Heart left ventricle (tissue), 16 donors: ENCODE measurements around the gene TUBA4B. TPM values are rescaled to one million over a fixed set of nuclear protein-coding genes. Genes with fewer than 3 reads are reported as not detected.

Experiments
- ATAC-seq, 4 donors: fragments of 200-7000 bp; cut with Tn5 transposase; one replicate each; pipeline ENCODE4 v1.9.1; 2020 to 2022; ENCODE audit warnings: moderate library complexity in 4 of 4, mild to moderate bottlenecking in 3 of 4, moderate number of reproducible peaks in 1 of 4
- DNase-seq, 5 donors: peaks; one replicate each; pipeline ENCODE4 v3.0.0-alpha.2; 2020
- H3K27ac ChIP-seq, 12 donors: fragments of 200-600 bp; sonication (generic) in 4 of 12; one replicate each; pipeline versions ENCODE4 v1.5.0 to v1.8.0; 2016 to 2022; ENCODE audit warnings: mild to moderate bottlenecking in 2 of 12
- H3K27me3 ChIP-seq, 9 donors: fragments of 200-600 bp; sonication (generic) in 2 of 9; one replicate each; pipeline versions ENCODE4 v1.5.1 to v1.8.0; 2016 to 2022; ENCODE audit warnings: mild to moderate bottlenecking in 3 of 9
- H3K36me3 ChIP-seq, 9 donors: fragments of 200-600 bp; sonication (generic) in 2 of 9; one replicate each; pipeline versions ENCODE4 v1.5.0 to v1.8.0; 2018 to 2022; ENCODE audit warnings: mild to moderate bottlenecking in 2 of 9
- H3K4me1 ChIP-seq, 12 donors: fragments of 200-600 bp; sonication (generic) in 4 of 12; one replicate each; pipeline versions ENCODE4 v1.5.0 to v1.8.0; 2016 to 2022; ENCODE audit warnings: mild to moderate bottlenecking in 3 of 12
- H3K4me3 ChIP-seq, 12 donors: fragments of 200-600 bp; sonication (generic) in 4 of 12; one replicate each; pipeline versions ENCODE4 v1.5.0 to v1.8.0; 2017 to 2022; ENCODE audit warnings: mild to moderate bottlenecking in 9 of 12, moderate library complexity in 4 of 12
- H3K9me3 ChIP-seq, 12 donors: fragments of 200-600 bp; sonication (generic) in 4 of 12; one replicate each; pipeline versions ENCODE4 v1.5.0 to v1.8.0; 2016 to 2022; ENCODE audit warnings: mild to moderate bottlenecking in 1 of 12
- CTCF ChIP-seq, 12 donors: fragments of 200-600 bp; sonication (generic) in 4 of 12; IDR thresholded peaks; one replicate each; pipeline versions ENCODE4 v1.5.0 to v1.8.0; 2018 to 2022; ENCODE audit warnings: antibody characterized with exemption in 12 of 12, mild to moderate bottlenecking in 5 of 12
- POLR2A ChIP-seq, 2 donors: fragments of 450-650 bp; IDR thresholded peaks; one replicate each; pipeline ENCODE4 v1.6.1; 2017; ENCODE audit warnings: antibody characterized with exemption in 2 of 2, mild to moderate bottlenecking in 2 of 2, moderate library complexity in 2 of 2
- WGBS, 4 donors: extraction: QIAGEN DNeasy Blood & Tissue Kit in 2 of 4; methylation state at CpG; one replicate each; pipeline versions ENCODE4 v1.1.5 to v1.1.7; 2013 to 2018; 5-methylcytosine and 5-hydroxymethylcytosine counted together
- intact Hi-C, 10 donors: fragments of 100-400 bp; cut with DNase I; formaldehyde crosslinking; loops; one replicate each; pipeline versions ENCODE4 v1.11.1 to v1.14.2; 2022
- polyA plus RNA-seq, 2 donors: library from polyadenylated mRNA; stranded (reverse); fragments of 200-250 nt; gene quantifications; one replicate each; pipeline ENCODE4 v1.2.3, GENCODE V29; 2013
- total RNA-seq, 9 donors: library from RNA; depleted of rRNA in 2 of 9; stranded (reverse); fragments of >200 nt in 2 of 9; fragmentation: NEBNext Ultra II Directional in 3 of 9; extraction: Animal tissue kit (Norgen Biotek cat#: 25700) in 3 of 9; gene quantifications; one replicate each; pipeline versions ENCODE4 v1.1.0 to v1.2.4, GENCODE V29; 2016 to 2023
- donor health status: ischemic (EF 13 %, LVEDD 7.1; RV severe dilation, severe dysfunction).
- donor health status: healthy with polysubstance abuse.
- donor health status: DM: no; HTN: yes; CAD: no.
- donor health status: DM: no; HTN: no; CAD: no.
- donor health status: ischemic (EF 25% LVEDD 6.9; RV normal size, moderate dysfunction).
- donor health status: ischemic (EF 25% LVEDD 5.7; RV mildly dilated, moderate dysfunction).
- donor health status: healthy.
- donor health status: DM: yes; HTN: yes; CAD: no.
- donor health status: ischemic (EF 35%, LVEDD 5.7; RV mildly dilated, moderate dysfunction).
- donor health status: nonischemic (EF 11% LVEDD 7.7; RV severe dilation, severe dysfunction).
- donor health status: DM: yes; HTN: yes; CAD: no.
- donor health status: PGD.
- donor health status: ischemic (EF 29% LVEDD 5.4; RV normal size, mild dysfunction).
- donor health status: nonischemic (EF 23%, LVEDD 6.1; RV moderate dilation, normal function).

Gene TUBA4B
- total and polyA plus RNA-seq, 11 donors: not detected

GRCh38 chr2:219250049-219250781 lies 2.8 kb upstream of the TUBA4B start:
- H3K36me3 ChIP-seq: peaks cover 0 to 41% (median 29%) of the 10 kb centered on the region in 9 donors
- 89 to 92% (median 90%) methylated on average over 17 to 22 of the region's 22 CpGs for WGBS, 4 donors
- H3K4me3 ChIP-seq: peak overlapping the region in 2 of 12 donors; percentile 15 to 42
- peak overlapping the region; percentile 20 to 95 (median 77) for H3K27ac ChIP-seq
- TF ChIP-seq POLR2A (IDR thresholded peaks at IDR 0.05) (no peak), CTCF (IDR thresholded peaks at IDR 0.05) (no peak)
- intact Hi-C loops: no loop called here
- H3K27me3 ChIP-seq: peaks cover 0 to 10% (median 0%) of the 10 kb centered on the region in 9 donors
- H3K4me1 ChIP-seq: peaks cover 6 to 86% (median 53%) of the 10 kb centered on the region in 12 donors
- DNase-seq (no peak), ATAC-seq (no peak)
- no peaks in the 10 kb centered on the region for H3K9me3 ChIP-seq

GRCh38 chr2:219251656-219252055 lies 1.4 kb upstream of the TUBA4B start:
- H3K4me3 ChIP-seq: peak overlapping the region in 4 of 12 donors; percentile 70 to 92 (median 79)
- H3K36me3 ChIP-seq: peaks cover 0 to 41% (median 29%) of the 10 kb centered on the region in 9 donors
- WGBS, 4 donors: 60 to 69% (median 68%) methylated on average over 6 of the region's 6 CpGs
- H3K27me3 ChIP-seq: peaks cover 0 to 10% (median 0%) of the 10 kb centered on the region in 9 donors
- intact Hi-C loops: loop anchor here in 1 of 10 donors (2.0 kb wide), 1 partner anchor 27 kb away; the partner anchor contains the start of gene DNAJB2
- peaks cover 6 to 80% (median 47%) of the 10 kb centered on the region in 12 donors for H3K4me1 ChIP-seq
- peak overlapping the region in 10 of 12 donors; percentile 82 to 91 (median 87) for H3K27ac ChIP-seq
- no peaks in the 10 kb centered on the region for H3K9me3 ChIP-seq
- ATAC-seq: no peak
- DNase-seq: no peak
- no peak for TF ChIP-seq POLR2A (IDR thresholded peaks at IDR 0.05)
- TF ChIP-seq CTCF (IDR thresholded peaks at IDR 0.05): no peak

GRCh38 chr2:219252084-219252483 lies 959 bp upstream of the TUBA4B start:
- Histone ChIP-seq H3K27me3 (peaks cover 0 to 10% (median 0%) of the 10 kb centered on the region in 9 donors), H3K4me1 (peaks cover 6 to 76% (median 45%) of the 10 kb centered on the region in 12 donors), H3K9me3 (no peaks in the 10 kb centered on the region), H3K27ac (peak overlapping the region in 10 of 12 donors; percentile 82 to 91 (median 87)), H3K4me3 (peak overlapping the region in 9 of 12 donors; percentile 60 to 92 (median 78)), H3K36me3 (peaks cover 0 to 41% (median 25%) of the 10 kb centered on the region in 9 donors)
- ATAC-seq: no peak
- TF ChIP-seq POLR2A (IDR thresholded peaks at IDR 0.05): no peak
- no peak for TF ChIP-seq CTCF (IDR thresholded peaks at IDR 0.05)
- DNase-seq: peak in 1 of 5 donors; percentile 33
- intact Hi-C loops: loop anchor here in 1 of 10 donors (2.0 kb wide), 1 partner anchor 27 kb away; the partner anchor contains the start of gene DNAJB2
- WGBS, 4 donors: 56 to 60% (median 57%) methylated on average over 5 of the region's 5 CpGs

GRCh38 chr2:219252570-219252899 lies 508 bp upstream of the TUBA4B start:
- ATAC-seq (no peak), DNase-seq (no peak)
- Histone ChIP-seq H3K36me3 (peaks cover 0 to 37% (median 20%) of the 10 kb centered on the region in 9 donors), H3K9me3 (no peaks in the 10 kb centered on the region), H3K27ac (peak overlapping the region; percentile 7 to 91 (median 87)), H3K4me3 (peak overlapping the region; percentile 54 to 92 (median 74)), H3K27me3 (peaks cover 0 to 13% (median 0%) of the 10 kb centered on the region in 9 donors), H3K4me1 (peaks cover 6 to 71% (median 44%) of the 10 kb centered on the region in 12 donors)
- intact Hi-C loops: loop anchor here in 1 of 10 donors (2.0 kb wide), 1 partner anchor 26 kb away; the partner anchor contains the start of gene DNAJB2
- TF ChIP-seq POLR2A (IDR thresholded peaks at IDR 0.05): no peak
- no peak for TF ChIP-seq CTCF (IDR thresholded peaks at IDR 0.05)
- WGBS, 4 donors: 11 to 18% (median 14%) methylated on average over 9 of the region's 9 CpGs
